PC-9 (cell line): ENCODE data around the gene FSIP2.

Experiments used
- CTCF ChIP-seq: fragments of 200-600 bp; sonication (generic); conservative IDR thresholded peaks from 2 replicates; pipeline ENCODE4 v1.6.1; 2017; ENCODE audit warnings: mixed run types, antibody characterized with exemption, mild to moderate bottlenecking, moderate library complexity
- EZH2 ChIP-seq: fragments of 200-600 bp; sonication (generic); IDR thresholded peaks from 2 replicates; pipeline ENCODE4 v1.8.0; 2017; ENCODE audit warnings: antibody characterized with exemption, low read depth

- TF ChIP-seq EZH2 (no peak), CTCF (no peak)
Observed at GRCh38 chr2:185787227-185788145, 48.9 kb downstream of the FSIP2 start.
